HG03139 (cell line): ENCODE data around the gene SSBP3.

Source experiments
- ATAC-seq: cut with Tn5 transposase; IDR thresholded peaks from one replicate; pipeline ENCODE4 v1.9.1; 2021; ENCODE audit not compliant: unreplicated experiment

Gene SSBP3

GRCh38 chr1:54335011-54335754 is 71.0 kb downstream of the SSBP3 start:
- no peak for ATAC-seq

GRCh38 chr1:54332781-54333585 is 73.2 kb downstream of the SSBP3 start:
- no peak for ATAC-seq

GRCh38 chr1:54331843-54332463 is 74.2 kb downstream of the SSBP3 start:
- ATAC-seq = no peak

GRCh38 chr1:54331091-54331772 is 75.0 kb downstream of the SSBP3 start:
- no peak for ATAC-seq

- no peak for ATAC-seq
Observed at GRCh38 chr1:54329312-54330003, 76.7 kb downstream of the SSBP3 start.

- no peak for ATAC-seq
Observed at GRCh38 chr1:54328066-54328636, 78.0 kb downstream of the SSBP3 start.

GRCh38 chr1:54327386-54328065 is 78.7 kb downstream of the SSBP3 start:
- no peak for ATAC-seq

GRCh38 chr1:54326543-54327385 is 79.4 kb downstream of the SSBP3 start:
- ATAC-seq = no peak

GRCh38 chr1:54325703-54326461 is 80.3 kb downstream of the SSBP3 start:
- no peak for ATAC-seq

GRCh38 chr1:54325284-54325683 is 80.9 kb downstream of the SSBP3 start:
- no peak for ATAC-seq

GRCh38 chr1:54324251-54325140 is 81.7 kb downstream of the SSBP3 start:
- ATAC-seq = no peak

- ATAC-seq = no peak
Observed at GRCh38 chr1:54323921-54324250, 82.3 kb downstream of the SSBP3 start.

GRCh38 chr1:54323324-54323739 is 82.9 kb downstream of the SSBP3 start:
- ATAC-seq = no peak

GRCh38 chr1:54318246-54318814 is 87.9 kb downstream of the SSBP3 start:
- no peak for ATAC-seq

- no peak for ATAC-seq
Observed at GRCh38 chr1:54317084-54317483, 89.1 kb downstream of the SSBP3 start.

GRCh38 chr1:54315099-54315498 is 91.1 kb downstream of the SSBP3 start:
- ATAC-seq = no peak

- ATAC-seq = no peak
Observed at GRCh38 chr1:54314696-54315095, 91.5 kb downstream of the SSBP3 start.
